ENCODE data around the gene NEK7.

DNA sequence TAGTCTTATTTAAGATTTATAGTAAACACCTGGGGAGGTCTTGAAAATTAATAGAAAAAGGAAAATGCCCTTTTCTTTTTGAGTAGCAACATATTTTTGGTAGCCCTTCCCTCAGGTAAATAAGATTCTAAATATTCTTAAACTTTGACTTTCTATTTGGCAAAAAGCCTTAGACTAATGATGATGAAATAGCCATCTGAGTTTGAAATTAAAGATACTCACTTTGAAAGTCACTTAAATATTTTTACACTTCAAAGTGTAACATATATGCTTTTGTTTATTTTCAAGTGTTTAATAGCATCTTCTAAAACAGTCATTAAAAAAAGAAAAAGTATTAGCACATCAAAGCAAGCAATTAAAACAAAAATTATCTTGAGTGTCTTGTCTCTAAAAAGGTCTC is 135.1 kb downstream of the NEK7 start:
- TF ChIP-seq CTCF (IDR thresholded peaks at IDR 0.05 in 8 of 11, conservative IDR thresholded peaks at IDR 0.05 in 3 of 11) (no peak), POLR2AphosphoS5 (IDR thresholded peaks at IDR 0.05) (no peak), POLR2A (IDR thresholded peaks at IDR 0.05) (no peak)

Measured in spleen (tissue), 7 donors.